GM12865 (cell line): ENCODE data around the gene USP38.

Experiments used
- DNase-seq: peaks from one replicate; pipeline ENCODE4 v3.0.0; 2010; ENCODE audit warnings: low read depth
- H3K4me3 ChIP-seq: 2 replicates; pipeline ENCODE4 v1.5.1; 2011; ENCODE audit warnings: mild to moderate bottlenecking, low read depth, low read length, control low read depth
- TF ChIP-seq, protein P1 (sequence below): IDR thresholded peaks from 2 replicates; pipeline ENCODE4 v1.5.1; 2011; ENCODE audit warnings: low read length, control low read depth, low read depth, inconsistent platforms; ENCODE audit not compliant: insufficient read depth; ENCODE audit errors: missing control alignments

Gene USP38

DNA sequence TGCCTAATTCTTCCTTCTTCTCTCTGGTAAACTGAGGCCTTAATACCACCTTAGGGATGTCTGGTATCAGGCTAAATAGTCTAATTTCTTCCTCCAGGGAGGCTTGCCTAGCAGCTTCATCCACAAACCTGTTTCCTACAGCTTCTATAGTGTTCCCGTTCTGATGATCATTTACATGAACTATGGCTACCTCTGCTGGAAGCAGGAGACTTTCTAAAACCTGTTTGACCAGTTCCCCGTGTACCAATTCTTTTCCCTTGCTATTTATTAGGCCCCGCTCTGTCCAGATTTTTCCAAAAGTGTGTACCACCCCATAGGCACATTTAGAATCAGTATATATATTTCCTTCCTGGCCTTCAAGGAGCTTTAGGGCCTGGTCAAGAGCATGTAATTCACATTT is 5.8 kb upstream of the USP38 start:
- no peak for DNase-seq
- TF ChIP-seq, protein P1, sequence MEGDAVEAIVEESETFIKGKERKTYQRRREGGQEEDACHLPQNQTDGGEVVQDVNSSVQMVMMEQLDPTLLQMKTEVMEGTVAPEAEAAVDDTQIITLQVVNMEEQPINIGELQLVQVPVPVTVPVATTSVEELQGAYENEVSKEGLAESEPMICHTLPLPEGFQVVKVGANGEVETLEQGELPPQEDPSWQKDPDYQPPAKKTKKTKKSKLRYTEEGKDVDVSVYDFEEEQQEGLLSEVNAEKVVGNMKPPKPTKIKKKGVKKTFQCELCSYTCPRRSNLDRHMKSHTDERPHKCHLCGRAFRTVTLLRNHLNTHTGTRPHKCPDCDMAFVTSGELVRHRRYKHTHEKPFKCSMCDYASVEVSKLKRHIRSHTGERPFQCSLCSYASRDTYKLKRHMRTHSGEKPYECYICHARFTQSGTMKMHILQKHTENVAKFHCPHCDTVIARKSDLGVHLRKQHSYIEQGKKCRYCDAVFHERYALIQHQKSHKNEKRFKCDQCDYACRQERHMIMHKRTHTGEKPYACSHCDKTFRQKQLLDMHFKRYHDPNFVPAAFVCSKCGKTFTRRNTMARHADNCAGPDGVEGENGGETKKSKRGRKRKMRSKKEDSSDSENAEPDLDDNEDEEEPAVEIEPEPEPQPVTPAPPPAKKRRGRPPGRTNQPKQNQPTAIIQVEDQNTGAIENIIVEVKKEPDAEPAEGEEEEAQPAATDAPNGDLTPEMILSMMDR: no peak
- H3K4me3 ChIP-seq: no peak overlapping the region

- DNase-seq: no peak
- TF ChIP-seq, protein P1: no peak
These were observed 1.1 kb upstream of the USP38 start for GRCh38 chr4:143183513-143184216.

DNA sequence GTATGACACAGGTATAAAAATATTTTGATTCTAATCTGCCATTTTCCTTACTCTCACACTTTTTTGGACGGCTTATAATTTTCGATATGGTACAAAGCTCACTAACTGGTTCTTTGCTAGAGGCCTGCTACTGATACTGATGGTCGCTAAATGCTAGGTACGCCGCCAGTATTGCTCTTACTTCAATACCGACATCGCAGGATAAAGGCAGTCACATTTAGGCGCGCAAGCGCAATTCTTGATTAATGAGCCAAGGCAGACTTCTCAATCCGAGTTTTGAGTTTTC is 557 bp upstream of the USP38 start:
- H3K4me3 ChIP-seq: peak overlapping the region; percentile 87
- DNase-seq: no peak

More at GRCh38 chr4:143183513-143184216, 1.1 kb upstream of the USP38 start:
- peak overlapping the region; percentile 87 for H3K4me3 ChIP-seq

DNA sequence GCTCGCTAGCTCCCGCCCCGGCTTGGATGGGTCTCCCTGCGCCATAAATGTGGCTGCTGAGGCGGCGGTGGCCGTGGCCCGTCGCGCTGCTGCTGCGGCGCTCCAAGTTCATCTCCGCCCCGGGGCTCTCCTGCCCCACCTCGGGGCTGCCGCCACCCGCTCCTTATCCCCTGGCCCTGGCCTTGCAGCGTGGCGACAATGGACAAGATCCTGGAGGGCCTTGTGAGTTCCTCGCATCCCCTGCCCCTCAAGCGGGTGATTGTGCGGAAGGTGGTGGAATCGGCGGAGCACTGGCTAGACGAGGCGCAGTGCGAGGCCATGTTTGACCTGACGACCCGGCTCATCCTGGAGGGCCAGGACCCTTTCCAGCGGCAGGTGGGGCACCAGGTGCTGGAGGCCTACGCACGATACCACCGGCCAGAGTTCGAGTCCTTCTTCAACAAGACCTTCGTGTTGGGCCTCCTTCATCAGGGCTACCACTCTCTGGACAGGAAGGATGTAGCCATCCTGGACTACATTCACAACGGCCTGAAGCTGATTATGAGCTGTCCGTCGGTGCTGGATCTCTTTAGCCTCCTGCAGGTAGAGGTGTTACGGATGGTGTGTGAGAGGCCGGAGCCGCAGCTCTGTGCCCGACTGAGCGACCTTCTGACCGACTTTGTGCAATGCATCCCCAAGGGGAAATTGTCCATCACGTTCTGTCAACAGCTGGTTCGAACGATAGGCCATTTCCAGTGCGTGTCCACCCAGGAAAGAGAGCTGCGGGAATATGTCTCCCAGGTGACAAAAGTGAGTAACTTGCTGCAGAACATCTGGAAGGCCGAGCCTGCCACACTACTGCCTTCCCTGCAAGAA is 763 bp downstream of the USP38 start:
- peak; percentile 44 for DNase-seq
- H3K4me3 ChIP-seq: peak overlapping the region; percentile 87
- TF ChIP-seq, protein P1: no peak

More for the DNA sequence above, 557 bp upstream of the USP38 start:
- TF ChIP-seq, protein P1: no peak

GRCh38 chr4:143186212-143186611 is 1.5 kb downstream of the USP38 start:
- DNase-seq: no peak
- peak overlapping the region; percentile 87 for H3K4me3 ChIP-seq
- TF ChIP-seq, protein P1: no peak

- H3K4me3 ChIP-seq: peak overlapping the region; percentile 87
- TF ChIP-seq, protein P1: no peak
- peak; percentile 15 for DNase-seq
These were observed 1.9 kb downstream of the USP38 start for GRCh38 chr4:143186649-143187048.
